ENCODE results near the gene SORCS2. TPM values are rescaled to one million over a fixed set of nuclear protein-coding genes. Genes with fewer than 3 reads are reported as not detected.

SORCS2 gene
- total and polyA plus RNA-seq, 2 of the 13 experiments (the other 11 are each of a cell fraction or from before 2014, with no cell fraction given), result 0.82 to 1.0 TPM

- TF ChIP-seq NFAT5 (CRISPR knock-in tag; IDR thresholded peaks at IDR 0.05) (no peak), BRD4 (CRISPR knock-in tag; IDR thresholded peaks at IDR 0.05) (no peak), ZSCAN31 (CRISPR knock-in tag; IDR thresholded peaks at IDR 0.05; ENCODE audit: low read depth) (no peak), MTA3 (CRISPR knock-in tag; IDR thresholded peaks at IDR 0.05) (no peak), SATB2 (CRISPR knock-in tag; IDR thresholded peaks at IDR 0.05) (no peak), ATRX (CRISPR knock-in tag; IDR thresholded peaks at IDR 0.05; ENCODE audit: borderline replicate concordance) (no peak), ZFP36L2 (CRISPR knock-in tag; IDR thresholded peaks at IDR 0.05) (no peak), DR1 (CRISPR knock-in tag; IDR thresholded peaks at IDR 0.05) (no peak)
Observed at GRCh38 chr4:7713757-7714156, 521.4 kb downstream of the SORCS2 start (continued).

GRCh38 chr4:7714176-7714575, 521.8 kb downstream of the SORCS2 start:
- no peak for FAIRE-seq
- no peaks in the 10 kb centered on the region for H3K79me2 ChIP-seq (ENCODE audit: insufficient read depth, low read length)
- no peaks in the 10 kb centered on the region for H3K9me3 ChIP-seq (ENCODE audit: low read length)
- intact Hi-C loops (cut with micrococcal nuclease; ENCODE audit: unreplicated experiment) (no loop called here), in situ Hi-C loops (cut with HindIII; ENCODE audit: extremely low pct_ligation_motif_present, low pct_unique_long_range_greater_than_20kb) (no loop called here)
- no peaks in the 10 kb centered on the region for H3K36me3 ChIP-seq (replicated peaks in 1 of 2; ENCODE audit: control insufficient read depth in 1 of 2, insufficient read depth in 2 of 2, low read length in 2 of 2)
- H3K4me3 ChIP-seq (replicated peaks in 1 of 3; ENCODE audit: insufficient read depth in 1 of 3, low read depth in 2 of 3, low read length in 3 of 3), result no peak overlapping the region
- WGBS (ENCODE audit: low lambda C conversion rate), result 92% methylated on average over 19 of the region's 20 CpGs
- no peak for ATAC-seq
- H3K4me2 ChIP-seq (ENCODE audit: low read depth, low read length), result no peak overlapping the region
- H3K27me3 ChIP-seq (ENCODE audit: control insufficient read depth in 1 of 2, insufficient read depth in 2 of 2, low read length in 2 of 2), result no peaks in the 10 kb centered on the region
- no peaks in the 10 kb centered on the region for H4K20me1 ChIP-seq (ENCODE audit: insufficient read depth, low read length)
- H3K27ac ChIP-seq (ENCODE audit: extremely low read length, insufficient read depth, low read length), result no peak overlapping the region
- H3K9ac ChIP-seq (ENCODE audit: insufficient read depth, low read depth, low read length), result no peak overlapping the region
- ChIA-PET CTCF (ENCODE audit: low intra/inter-chr PET ratio, low total read pairs) (no interaction called here), POLR2A (no interaction called here)
- no peak overlapping the region for H2AFZ ChIP-seq (ENCODE audit: low read length)
- H3K4me1 ChIP-seq (ENCODE audit: insufficient read depth, low read length), result 0 out of 2 replicates have a peak, but pooled peaks cover under 1% of the 10 kb centered on the region
- BruUV-seq (replicated peaks), result no TSS peak
- DNase-seq (ENCODE audit: low spot score), result no peak
- TF ChIP-seq ESRRA (CRISPR knock-in tag; IDR thresholded peaks at IDR 0.05; ENCODE audit: low read depth) (no peak), MAX (IDR thresholded peaks at IDR 0.05) (no peak), ZNF607 (CRISPR knock-in tag; IDR thresholded peaks at IDR 0.05; ENCODE audit: borderline replicate concordance) (no peak), PRDM4 (CRISPR knock-in tag; IDR thresholded peaks at IDR 0.05; ENCODE audit: borderline replicate concordance) (no peak), REL (CRISPR knock-in tag; conservative IDR thresholded peaks at IDR 0.05) (no peak), ZNF644 (CRISPR knock-in tag; IDR thresholded peaks at IDR 0.05; ENCODE audit: low read depth) (no peak), SKI (IDR thresholded peaks at IDR 0.05; ENCODE audit: partially characterized antibody) (no peak), ZNF547 (CRISPR knock-in tag; IDR thresholded peaks at IDR 0.05) (no peak), HBP1 (CRISPR knock-in tag; IDR thresholded peaks at IDR 0.05; ENCODE audit: low read depth) (no peak)
